Endothelial cell of umbilical vein (primary cell): ENCODE measurements around the gene IDNK. TPM values are rescaled to one million over a fixed set of nuclear protein-coding genes. Genes with fewer than 3 reads are reported as not detected.

Experiments
- BruUV-seq: library from RNA; stranded (reverse); fragments of 400-500 nt; replicated peaks from 2 replicates; lab custom pipeline; 2021; lab: Mats Ljungman, UMichigan
- CTCF ChIA-PET: fragments of 300-600, 350-600 bp; sonication (Branson Sonifier 250); formaldehyde crosslinking; loops from one replicate; lab custom pipeline; 2021; ENCODE audit warnings: antibody characterized with exemption, inconsistent platforms; lab: Charles Lee
- POLR2A ChIA-PET: fragments of 300-600, 350-600 bp; sonication (Branson Sonifier 250); formaldehyde crosslinking; loops from one replicate; lab custom pipeline; 2021; ENCODE audit warnings: antibody characterized with exemption, inconsistent platforms; lab: Charles Lee
- DNase-seq: peaks from one replicate; pipeline ENCODE4 v3.0.0-alpha.2; 2011; ENCODE audit warnings: low read depth, low spot score
- FAIRE-seq: peaks from 2 replicates; lab custom pipeline; 2011; peaks lifted over from hg19 to GRCh38; lab: Jason Lieb, UNC
- H2AFZ ChIP-seq: 2 replicates; pipeline ENCODE4 v1.6.0; 2012; ENCODE audit warnings: low read depth, low read length, control low read depth, inconsistent platforms
- H3K27ac ChIP-seq: 2 replicates; pipeline ENCODE4 v1.5.1; 2011; ENCODE audit warnings: low read depth, mild to moderate bottlenecking, control low read depth, low read length, moderate library complexity; ENCODE audit not compliant: insufficient read depth
- H3K27me3 ChIP-seq, 2 experiments: 2 replicates each; pipeline versions ENCODE4 v1.6.0 to v1.6.1; 2011; ENCODE audit warnings: low read length in 2 of 2, mixed read lengths in 1 of 2; ENCODE audit not compliant: control insufficient read depth in 2 of 2, insufficient read depth in 2 of 2
- H3K36me3 ChIP-seq, 2 experiments: 2 replicates in 1 of 2; 3 replicates in 1 of 2; pipeline ENCODE4 v1.5.1; 2011; ENCODE audit warnings: low read length in 2 of 2, mild to moderate bottlenecking in 1 of 2, moderate library complexity in 1 of 2; ENCODE audit not compliant: control insufficient read depth in 2 of 2, insufficient read depth in 2 of 2; ENCODE audit errors: extremely low read depth in 1 of 2
- H3K4me1 ChIP-seq: 3 replicates; pipeline ENCODE4 v1.5.1; 2011; ENCODE audit warnings: mild to moderate bottlenecking, low read length; ENCODE audit not compliant: control insufficient read depth, insufficient read depth; ENCODE audit errors: extremely low read depth
- H3K4me2 ChIP-seq: 2 replicates; pipeline ENCODE4 v1.6.1; 2011; ENCODE audit warnings: low read length, control low read depth, mixed read lengths; ENCODE audit not compliant: insufficient read depth
- H3K4me3 ChIP-seq, 3 experiments: fragments of 200-600 bp in 1 of 3; sonication (generic), shearing (Covaris generic) in 1 of 3; replicated peaks in 1 of 3; 2 replicates each; pipeline ENCODE4 v1.5.1; 2011 to 2016; ENCODE audit warnings: control low read depth in 3 of 3, low read length in 3 of 3, mild to moderate bottlenecking in 2 of 3, inconsistent platforms in 1 of 3, low read depth in 1 of 3, moderate library complexity in 1 of 3; ENCODE audit not compliant: insufficient read depth in 1 of 3
- H3K79me2 ChIP-seq: 2 replicates; pipeline ENCODE4 v1.6.0; 2012; ENCODE audit warnings: low read length, inconsistent platforms; ENCODE audit not compliant: control insufficient read depth, insufficient read depth
- H3K9ac ChIP-seq: replicated peaks from 2 replicates; pipeline ENCODE3; 2011; ENCODE audit warnings: low read length, control low read depth; ENCODE audit not compliant: insufficient read depth; ENCODE audit errors: extremely low read depth
- H3K9me1 ChIP-seq: replicated peaks from 3 replicates; pipeline ENCODE4 v1.6.0; 2011; ENCODE audit warnings: mild to moderate bottlenecking, low read length; ENCODE audit not compliant: control insufficient read depth, insufficient read depth; ENCODE audit errors: extremely low read depth
- H3K9me3 ChIP-seq: replicated peaks from 2 replicates; pipeline ENCODE4 v1.5.1; 2012; ENCODE audit warnings: low read length, inconsistent platforms; ENCODE audit not compliant: control insufficient read depth, insufficient read depth
- H4K20me1 ChIP-seq: replicated peaks from 2 replicates; pipeline ENCODE3; 2011; ENCODE audit warnings: mild to moderate bottlenecking, low read length; ENCODE audit not compliant: control insufficient read depth, insufficient read depth; ENCODE audit errors: extremely low read depth
- CTCF ChIP-seq, 2 donors: IDR thresholded peaks; 1 replicate in 1 of 2; 2 replicates in 1 of 2; pipeline ENCODE4 v1.5.1; 2011; ENCODE audit warnings: low read length in 2 of 2, mild to moderate bottlenecking in 2 of 2, moderate library complexity in 2 of 2, control low read depth in 1 of 2, inconsistent platforms in 1 of 2, low read depth in 1 of 2; ENCODE audit not compliant: insufficient read depth in 1 of 2; ENCODE audit errors: extremely low read depth in 1 of 2
- EZH2 ChIP-seq: IDR thresholded peaks from 2 replicates; pipeline ENCODE4 v1.6.1; 2012; ENCODE audit warnings: borderline replicate concordance, low read depth, mild to moderate bottlenecking, moderate library complexity, low read length, inconsistent platforms; ENCODE audit not compliant: severe bottlenecking
- FOS ChIP-seq: IDR thresholded peaks from 2 replicates; pipeline ENCODE4 v1.6.1; 2011; ENCODE audit warnings: mild to moderate bottlenecking, low read length, moderate library complexity, borderline replicate concordance; ENCODE audit not compliant: insufficient read depth
- GATA2 ChIP-seq: IDR thresholded peaks from 2 replicates; pipeline ENCODE4 v1.7.0; 2011; ENCODE audit warnings: low read depth, mild to moderate bottlenecking, moderate library complexity, mixed read lengths, low read length; ENCODE audit not compliant: insufficient read length, insufficient read depth
- JUN ChIP-seq: IDR thresholded peaks from 2 replicates; pipeline ENCODE4 v1.6.1; 2011; ENCODE audit warnings: borderline replicate concordance, low read depth; ENCODE audit not compliant: insufficient read length, insufficient read depth
- MAX ChIP-seq: IDR thresholded peaks from 2 replicates; pipeline ENCODE4 v1.6.1; 2011; ENCODE audit not compliant: insufficient read depth, insufficient read length
- MYC ChIP-seq: IDR thresholded peaks from one replicate; pipeline ENCODE4 v1.6.1; 2011; ENCODE audit warnings: mild to moderate bottlenecking, low read depth, low read length
- POLR2A ChIP-seq: IDR thresholded peaks from 2 replicates; pipeline ENCODE4 v1.6.1; 2012; ENCODE audit warnings: low read depth, mild to moderate bottlenecking, control low read depth, low read length
- POLR2AphosphoS5 ChIP-seq: IDR thresholded peaks from 2 replicates; pipeline ENCODE4 v1.6.1; 2012; ENCODE audit warnings: low read depth, mild to moderate bottlenecking, control low read depth, low read length, moderate library complexity; ENCODE audit not compliant: insufficient read depth
- dilution Hi-C: fragments of 300-500 bp; cut with MboI; formaldehyde crosslinking; loops from one replicate; pipeline ENCODE4 v1.15.0; 2019; ENCODE audit warnings: low sequenced_read_pairs; ENCODE audit not compliant: extremely low pct_ligation_motif_present
- intact Hi-C: fragments of 100-400 bp; cut with micrococcal nuclease; formaldehyde crosslinking; loops from one replicate; pipeline ENCODE4 v1.10.0; 2022
- polyA plus RNA-seq, 4 experiments: library from polyadenylated mRNA; depleted of rRNA in 3 of 4; stranded (reverse) in 3 of 4; unstranded in 1 of 4; fragments of >200 nt; gene quantifications; 2 replicates each; pipeline versions ENCODE4 v1.2.1 to v1.2.3, GENCODE V29; 2011 to 2012; ENCODE audit warnings: missing spikeins in 1 of 4
- total RNA-seq: library from RNA; stranded (reverse); gene quantifications from 2 replicates; pipeline ENCODE4 v1.2.3, GENCODE V29; 2021

The IDNK gene
- total and polyA plus RNA-seq, 2 donors (not counting 3 experiments of a cell fraction or from before 2014, with no cell fraction given) = 2.7 to 4.5 TPM

- DNase-seq (peak; percentile 59), FAIRE-seq (no peak)
- intact Hi-C loops (no loop called here), dilution Hi-C loops (no loop called here)
- no peaks in the 10 kb centered on the region for H3K36me3 ChIP-seq
- no peak overlapping the region for H2AFZ ChIP-seq
- no peak overlapping the region for H3K9ac ChIP-seq
- no TSS peak for BruUV-seq
- no peak overlapping the region for H3K4me2 ChIP-seq
- ChIA-PET POLR2A (no interaction called here), CTCF (interaction anchor here (1.1 to 4.6 kb wide), 3 partner anchors 10 to 420 kb away, joined by 3 to 24 read pairs (median 14); no protein-coding TSS in a partner anchor)
- no peaks in the 10 kb centered on the region for H3K9me3 ChIP-seq
- TF ChIP-seq FOS (no peak), POLR2AphosphoS5 (no peak), EZH2 (no peak), GATA2 (no peak)
- H4K20me1 ChIP-seq = no peaks in the 10 kb centered on the region
- no peaks in the 10 kb centered on the region for H3K79me2 ChIP-seq
- H3K9me1 ChIP-seq = no peaks in the 10 kb centered on the region
- no peak overlapping the region for H3K4me3 ChIP-seq
- H3K27me3 ChIP-seq = no peaks in the 10 kb centered on the region
- no peak overlapping the region for H3K27ac ChIP-seq
- H3K4me1 ChIP-seq = no peaks in the 10 kb centered on the region
These were observed 16.3 kb downstream of the IDNK start for GRCh38 chr9:83639266-83639665.

GRCh38 chr9:83642793-83643192, 19.9 kb downstream of the IDNK start:
- no TSS peak for BruUV-seq
- Histone ChIP-seq H3K36me3 (no peaks in the 10 kb centered on the region), H3K9me3 (no peaks in the 10 kb centered on the region), H3K9me1 (no peaks in the 10 kb centered on the region), H4K20me1 (no peaks in the 10 kb centered on the region), H3K4me2 (no peak overlapping the region), H3K4me3 (no peak overlapping the region), H3K4me1 (no peaks in the 10 kb centered on the region), H2AFZ (no peak overlapping the region), H3K9ac (no peak overlapping the region), H3K27ac (no peak overlapping the region), H3K79me2 (no peaks in the 10 kb centered on the region), H3K27me3 (no peaks in the 10 kb centered on the region)
- ChIA-PET CTCF (interaction anchor here (1.3 to 1.4 kb wide), 2 partner anchors 22 to 65 kb away, joined by 3 to 4 read pairs; partner anchors contain the start of gene UBQLN1), POLR2A (no interaction called here)
- intact Hi-C loops = no loop called here
- DNase-seq (no peak), FAIRE-seq (no peak)
- dilution Hi-C loops = no loop called here
- TF ChIP-seq EZH2 = no peak
- no peak for TF ChIP-seq POLR2A
- no peak for TF ChIP-seq GATA2
- no peak for TF ChIP-seq MYC
- TF ChIP-seq FOS = no peak
- TF ChIP-seq CTCF (IDR thresholded peaks at IDR 0.05; ENCODE audit: extremely low read depth in 1 of 2, insufficient read depth in 1 of 2, low read depth in 1 of 2, low read length in 2 of 2) = no peak
- no peak for TF ChIP-seq JUN
- no peak for TF ChIP-seq MAX
- TF ChIP-seq POLR2AphosphoS5 = no peak
